Activated T-helper 17 cell treated with anti-CD3 and anti-CD28 coated beads, Interleukin-2, amount 50 U/mL, for 72 hours (primary cell): ENCODE measurements around the gene FAM89B. TPM values are rescaled to one million over a fixed set of nuclear protein-coding genes. Genes with fewer than 3 reads are reported as not detected.

Source experiments
- ATAC-seq: fragments of 150-1000 bp; cut with Tn5 transposase; replicated peaks from 2 replicates; pipeline ENCODE4 v1.10.0; 2021; ENCODE audit warnings: mild to moderate bottlenecking, moderate library complexity
- H3K27ac Mint-ChIP-seq: one replicate; pipeline ENCODE4 v1.8.0; 2022; ENCODE audit warnings: mixed read lengths
- H3K27me3 Mint-ChIP-seq: one replicate; pipeline ENCODE4 v1.8.0; 2022; ENCODE audit warnings: mixed read lengths
- H3K36me3 Mint-ChIP-seq: one replicate; pipeline ENCODE4 v1.8.0; 2022; ENCODE audit warnings: low read depth, mild to moderate bottlenecking, mixed read lengths
- H3K4me1 Mint-ChIP-seq: one replicate; pipeline ENCODE4 v1.8.0; 2022; ENCODE audit warnings: mixed read lengths
- H3K4me3 Mint-ChIP-seq: one replicate; pipeline ENCODE4 v1.8.0; 2022; ENCODE audit warnings: mild to moderate bottlenecking, mixed read lengths
- H3K9me3 Mint-ChIP-seq: one replicate; pipeline ENCODE4 v1.8.0; 2022; ENCODE audit warnings: mixed read lengths
- total RNA-seq, 2 donors: library from RNA; stranded (reverse); gene quantifications; one replicate each; pipeline ENCODE4 v1.2.3, GENCODE V29; 2022

Gene FAM89B
- total RNA-seq, 2 donors from 2014 or later, result 39.0 to 42.2 TPM

DNA sequence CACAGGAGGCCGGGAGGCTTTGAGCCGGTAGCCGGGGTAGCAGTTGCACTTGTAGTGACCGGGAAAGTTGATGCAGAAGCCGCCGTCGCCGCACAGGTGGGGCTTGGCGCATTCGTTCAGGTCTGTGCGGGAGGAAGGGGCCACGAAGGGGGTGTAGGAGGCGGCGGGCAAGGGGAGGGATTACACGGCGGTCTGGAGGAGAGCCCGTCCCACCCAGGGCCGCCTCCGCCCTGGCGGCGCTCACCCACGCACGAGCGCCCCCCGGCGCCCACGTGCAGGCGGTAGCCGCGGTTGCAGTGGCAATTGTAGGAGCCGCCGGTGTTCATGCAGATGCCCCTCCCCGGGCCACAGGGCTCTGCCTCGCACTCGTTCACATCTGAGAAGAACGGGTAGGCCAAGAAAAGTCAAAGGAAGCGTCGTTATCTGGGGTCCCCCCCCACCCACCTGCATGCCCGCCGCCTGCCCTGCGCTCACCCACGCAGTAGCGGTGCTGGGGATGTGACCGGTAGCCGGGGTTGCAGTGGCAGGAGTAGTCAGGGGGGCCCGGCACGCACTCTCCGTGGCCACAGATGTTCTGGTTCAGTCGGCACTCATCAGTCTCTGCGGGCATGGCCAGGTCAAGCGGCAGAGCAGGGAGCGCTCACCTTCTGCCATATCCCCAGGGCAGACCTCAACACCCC is 24.8 kb upstream of the FAM89B start:
- H3K36me3 Mint-ChIP-seq, result peaks cover 84% of the 10 kb centered on the region
- H3K4me1 Mint-ChIP-seq, result peaks cover 42% of the 10 kb centered on the region
- H3K4me3 Mint-ChIP-seq, result peak overlapping the region; percentile 85
- no peak for ATAC-seq
- H3K27me3 Mint-ChIP-seq, result no peaks in the 10 kb centered on the region
- H3K27ac Mint-ChIP-seq, result peak overlapping the region; percentile 31
- H3K9me3 Mint-ChIP-seq, result no peaks in the 10 kb centered on the region

DNA sequence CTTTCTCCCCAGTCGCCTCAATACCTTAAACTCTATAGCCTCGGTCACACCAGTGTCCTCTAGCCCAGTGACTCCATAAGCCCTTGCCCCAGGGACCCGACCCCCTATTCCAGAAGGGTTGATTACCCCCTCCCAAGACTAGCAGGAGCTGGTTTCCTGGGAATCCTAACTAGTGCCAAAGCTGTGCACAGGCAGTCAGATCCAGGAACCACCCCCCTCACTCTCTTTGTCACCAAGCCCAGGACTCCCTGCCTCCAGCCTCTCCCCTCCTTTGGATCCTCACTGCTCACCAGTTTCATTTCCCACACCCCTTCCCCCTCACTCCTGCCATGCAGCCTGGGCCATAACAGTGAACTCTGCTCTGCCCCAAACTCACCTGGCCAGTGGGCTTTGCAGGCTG is 23.9 kb upstream of the FAM89B start:
- Mint-ChIP-seq H3K4me1 (peaks cover 43% of the 10 kb centered on the region), H3K27ac (peak overlapping the region; percentile 31), H3K9me3 (no peaks in the 10 kb centered on the region), H3K27me3 (no peaks in the 10 kb centered on the region), H3K4me3 (peak overlapping the region; percentile 85), H3K36me3 (peaks cover 82% of the 10 kb centered on the region)
- no peak for ATAC-seq

DNA sequence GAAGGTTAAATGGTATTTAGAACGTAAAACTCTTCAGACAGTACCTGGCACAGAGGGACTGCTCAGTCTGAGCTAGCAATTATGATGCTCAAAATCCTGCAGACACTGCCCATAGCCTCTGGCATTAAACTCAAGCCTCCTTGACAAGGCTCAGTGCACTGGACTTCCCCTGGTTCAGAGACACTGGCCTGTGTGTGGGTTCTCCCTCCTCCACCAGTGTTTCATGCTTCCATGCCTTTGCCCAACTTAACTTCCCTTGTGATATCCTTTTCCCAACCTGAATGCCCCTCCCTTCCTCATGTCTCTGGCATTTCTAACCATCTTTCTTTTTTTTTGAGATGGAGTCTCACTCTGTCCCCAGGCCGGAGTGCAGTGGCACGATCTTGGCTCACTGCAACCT is 23.2 kb upstream of the FAM89B start:
- Mint-ChIP-seq H3K36me3 (peaks cover 75% of the 10 kb centered on the region), H3K27ac (no peak overlapping the region), H3K9me3 (no peaks in the 10 kb centered on the region), H3K4me3 (no peak overlapping the region), H3K4me1 (peaks cover 43% of the 10 kb centered on the region), H3K27me3 (no peaks in the 10 kb centered on the region)
- ATAC-seq, result no peak

DNA sequence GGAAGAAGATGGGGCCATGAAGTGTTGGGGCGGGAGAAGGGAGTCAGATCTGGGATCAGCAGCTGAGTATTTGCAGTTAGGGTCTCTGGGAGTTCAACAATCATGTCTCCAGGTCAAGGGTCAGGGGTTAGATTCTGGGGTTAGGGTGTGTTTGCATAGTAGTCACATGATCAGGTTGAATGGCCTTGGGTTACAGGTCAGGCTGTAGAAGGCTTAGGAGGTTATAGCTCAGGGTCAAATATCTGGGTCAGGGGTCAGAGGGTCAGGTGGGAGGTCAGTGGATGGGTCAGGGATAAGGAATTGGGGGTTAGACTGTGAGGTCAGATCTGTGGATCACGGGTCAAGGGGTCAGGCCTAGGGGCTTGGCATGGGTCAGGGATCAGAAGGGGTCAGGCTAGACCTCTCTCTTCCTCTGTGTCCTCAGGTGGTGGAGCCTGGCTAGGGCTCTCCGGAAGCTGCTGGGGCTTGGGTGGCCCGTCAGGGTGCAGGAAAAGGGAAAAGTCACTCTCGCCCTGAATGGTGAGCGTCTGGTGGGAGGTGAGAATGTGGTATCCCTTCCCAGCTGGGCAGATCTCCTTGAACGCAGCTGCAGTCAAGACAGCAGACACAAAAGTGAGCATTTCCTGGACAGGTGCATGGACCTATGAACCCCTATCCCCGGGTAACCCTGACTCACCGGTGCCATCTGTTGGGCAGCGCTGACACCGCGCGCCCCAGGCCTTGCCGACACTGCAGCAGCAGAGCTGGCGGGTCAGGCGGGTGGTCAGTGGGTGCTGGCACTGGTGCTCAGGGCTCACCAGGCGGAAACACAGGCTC is 20.6 kb upstream of the FAM89B start:
- peaks cover 53% of the 10 kb centered on the region for H3K4me1 Mint-ChIP-seq
- H3K36me3 Mint-ChIP-seq, result peaks cover 60% of the 10 kb centered on the region
- H3K4me3 Mint-ChIP-seq, result peak overlapping the region; percentile 42
- no peaks in the 10 kb centered on the region for H3K9me3 Mint-ChIP-seq
- ATAC-seq, result peak; percentile 46
- H3K27ac Mint-ChIP-seq, result peak overlapping the region; percentile 20
- H3K27me3 Mint-ChIP-seq, result no peaks in the 10 kb centered on the region

DNA sequence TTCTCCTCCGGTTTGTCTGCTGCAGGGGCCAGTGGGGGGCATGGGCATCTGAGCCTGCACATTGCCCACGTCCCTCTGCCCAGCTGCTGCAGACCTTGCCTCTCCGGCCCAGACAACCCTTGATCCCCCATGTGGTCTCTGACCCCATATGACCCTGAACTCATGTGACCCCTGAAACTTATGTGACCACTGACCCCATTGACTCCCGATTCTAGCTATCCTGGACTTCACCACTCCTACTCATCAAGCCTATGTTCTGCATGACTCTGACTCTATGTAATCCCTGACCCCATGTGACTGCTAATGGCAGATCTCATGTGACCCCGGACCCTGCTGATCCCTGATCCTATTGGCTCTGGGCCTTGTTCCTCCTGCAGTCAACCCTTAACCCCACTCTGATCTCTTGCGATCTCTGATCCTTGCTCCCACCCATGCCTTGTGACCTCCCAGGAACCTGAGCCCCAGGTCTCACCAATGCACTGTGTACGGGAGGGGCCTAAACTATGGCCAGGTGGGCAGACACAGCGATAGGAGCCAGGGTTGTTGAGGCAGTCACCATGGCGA is 19.9 kb upstream of the FAM89B start:
- peaks cover 53% of the 10 kb centered on the region for H3K4me1 Mint-ChIP-seq
- peaks cover 58% of the 10 kb centered on the region for H3K36me3 Mint-ChIP-seq
- H3K27ac Mint-ChIP-seq, result peak overlapping the region; percentile 20
- ATAC-seq, result no peak
- no peaks in the 10 kb centered on the region for H3K27me3 Mint-ChIP-seq
- H3K9me3 Mint-ChIP-seq, result no peaks in the 10 kb centered on the region
- H3K4me3 Mint-ChIP-seq, result peak overlapping the region; percentile 42

DNA sequence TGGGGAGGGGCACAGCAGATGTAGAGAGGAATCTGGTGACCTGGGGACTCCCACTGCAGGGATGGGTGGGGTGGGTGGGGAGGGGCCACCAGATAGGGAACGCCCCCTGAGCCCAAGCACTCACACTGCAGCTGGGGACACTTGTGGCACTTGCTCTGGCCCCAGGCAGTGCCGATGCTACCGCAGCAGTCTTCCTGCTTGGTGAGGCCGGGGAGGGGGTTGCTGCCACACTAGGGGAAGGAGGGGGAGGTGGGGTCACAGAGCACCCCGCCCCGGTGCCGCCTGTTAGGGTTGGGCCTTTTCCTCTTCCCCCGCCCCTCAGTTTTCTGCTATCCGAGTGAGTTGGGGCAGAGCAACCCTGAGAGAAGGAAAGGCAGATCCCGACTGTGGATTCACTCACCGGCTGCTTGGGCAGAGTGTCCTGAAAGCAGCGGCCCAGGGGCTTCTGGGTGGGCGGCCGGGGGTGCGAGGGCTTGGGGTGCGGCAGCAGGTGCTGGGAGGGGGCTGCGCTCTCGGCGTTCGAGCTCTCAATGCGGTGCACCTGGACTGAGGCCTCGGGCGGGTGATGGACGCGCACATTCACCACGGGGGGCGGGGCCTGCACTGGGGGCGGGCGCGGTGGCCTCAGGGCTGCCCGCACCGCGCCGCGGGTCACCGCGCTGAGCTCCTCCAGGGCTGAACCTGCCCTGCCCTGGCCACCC is 18.9 kb upstream of the FAM89B start:
- no peaks in the 10 kb centered on the region for H3K9me3 Mint-ChIP-seq
- H3K27me3 Mint-ChIP-seq, result no peaks in the 10 kb centered on the region
- H3K27ac Mint-ChIP-seq, result no peak overlapping the region
- peaks cover 46% of the 10 kb centered on the region for H3K4me1 Mint-ChIP-seq
- peak overlapping the region; percentile 30 for H3K4me3 Mint-ChIP-seq
- H3K36me3 Mint-ChIP-seq, result peaks cover 52% of the 10 kb centered on the region
- peak; percentile 32 for ATAC-seq

DNA sequence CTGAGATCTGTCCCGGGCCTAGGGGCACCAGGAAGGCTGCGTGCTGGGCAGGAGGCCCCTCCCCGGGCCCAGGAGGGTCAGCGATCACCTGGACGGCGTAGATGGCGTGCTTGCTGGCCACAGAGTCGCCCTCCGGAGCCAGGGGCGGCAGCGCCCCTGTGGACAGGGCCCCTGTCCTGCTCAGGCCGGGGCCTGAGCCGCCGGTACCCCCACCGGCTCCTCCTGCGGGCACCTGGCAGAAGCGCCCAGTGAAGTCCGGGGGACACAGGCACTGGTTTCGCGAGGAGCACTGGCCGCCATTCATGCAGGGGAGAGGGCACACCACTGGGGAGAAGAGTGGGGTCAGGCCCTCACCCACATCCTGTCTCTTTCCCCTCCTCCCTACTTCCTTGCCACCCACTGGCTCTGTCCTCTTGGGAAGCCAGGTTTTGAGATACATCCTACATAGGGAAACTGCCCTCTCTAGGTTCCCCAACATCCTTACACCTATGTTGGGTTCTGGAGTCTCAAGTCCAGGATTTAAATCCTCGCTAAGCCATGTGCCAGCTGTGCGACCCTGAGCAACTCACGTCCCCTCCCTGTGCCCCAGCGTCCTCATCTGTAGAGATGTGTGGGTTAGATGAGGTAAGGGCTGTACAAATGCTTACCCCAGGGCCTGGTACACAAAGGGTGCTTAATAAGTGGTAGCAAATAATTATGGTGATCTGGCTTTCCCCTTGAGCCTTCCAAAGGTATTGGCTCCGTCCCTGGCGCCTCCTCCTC is 18.1 kb upstream of the FAM89B start:
- H3K36me3 Mint-ChIP-seq, result peaks cover 44% of the 10 kb centered on the region
- H3K4me3 Mint-ChIP-seq, result peak overlapping the region; percentile 82
- no peak for ATAC-seq
- peak overlapping the region; percentile 75 for H3K27ac Mint-ChIP-seq
- H3K9me3 Mint-ChIP-seq, result no peaks in the 10 kb centered on the region
- H3K4me1 Mint-ChIP-seq, result peaks cover 45% of the 10 kb centered on the region
- no peaks in the 10 kb centered on the region for H3K27me3 Mint-ChIP-seq

DNA sequence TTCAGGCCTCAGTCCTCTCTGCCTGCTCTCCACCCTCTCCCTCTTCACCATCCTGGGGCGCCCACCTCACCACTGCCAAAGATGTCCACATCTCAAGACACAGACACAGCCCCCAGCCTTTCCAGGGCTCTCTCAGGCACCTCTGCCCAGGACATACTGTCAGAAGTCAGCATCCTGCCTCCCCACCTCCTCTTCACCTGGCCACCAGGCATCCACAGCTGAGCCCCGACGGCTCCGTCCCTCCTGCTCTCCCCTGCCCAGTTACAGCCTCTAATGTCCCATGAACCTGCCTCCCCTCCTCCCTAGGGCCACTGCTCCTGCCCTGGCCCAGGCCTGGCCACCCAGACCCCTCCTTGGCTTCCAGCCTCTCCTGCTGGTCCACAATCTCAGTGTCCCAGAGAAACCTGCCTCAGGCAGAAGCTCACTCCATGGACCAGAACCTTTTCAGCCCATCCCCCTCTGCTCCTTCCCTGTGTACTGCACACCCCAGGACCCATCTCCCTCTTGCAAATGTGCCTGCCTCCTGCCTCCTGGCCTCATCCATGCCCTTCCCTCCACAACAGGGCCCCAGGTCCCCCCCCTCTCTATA is 17.4 kb upstream of the FAM89B start:
- peaks cover 37% of the 10 kb centered on the region for H3K36me3 Mint-ChIP-seq
- H3K27me3 Mint-ChIP-seq, result no peaks in the 10 kb centered on the region
- peak overlapping the region; percentile 75 for H3K27ac Mint-ChIP-seq
- peak overlapping the region; percentile 82 for H3K4me3 Mint-ChIP-seq
- no peak for ATAC-seq
- H3K9me3 Mint-ChIP-seq, result no peaks in the 10 kb centered on the region
- peaks cover 50% of the 10 kb centered on the region for H3K4me1 Mint-ChIP-seq

DNA sequence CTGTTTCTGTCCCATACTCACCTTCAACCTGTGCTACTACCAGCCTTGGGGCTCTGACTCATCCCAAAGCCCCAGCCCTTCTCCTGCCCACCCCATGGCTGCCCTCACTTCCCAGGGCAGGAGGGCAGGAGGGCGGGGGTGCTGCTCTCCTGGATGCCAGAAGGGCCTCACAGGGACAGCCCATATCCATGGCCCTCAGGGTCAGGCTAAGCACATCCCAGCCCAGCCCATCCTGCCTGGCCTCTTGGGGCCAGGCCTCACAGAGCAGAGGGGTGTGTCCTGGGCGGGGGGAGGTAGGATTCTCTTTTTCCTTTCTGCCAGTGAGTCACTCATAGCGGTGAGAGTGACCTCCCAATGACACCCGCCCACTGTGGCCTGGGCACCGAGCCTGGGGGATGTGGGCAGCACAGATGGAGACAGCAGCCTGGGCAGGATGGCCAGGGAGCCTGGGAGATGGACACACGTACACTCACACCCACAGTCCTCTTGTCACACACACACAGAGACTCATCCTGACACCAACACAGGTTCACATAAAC is 16.6 kb upstream of the FAM89B start:
- Mint-ChIP-seq H3K4me1 (peaks cover 58% of the 10 kb centered on the region), H3K27me3 (no peaks in the 10 kb centered on the region), H3K27ac (peak overlapping the region; percentile 75), H3K4me3 (peak overlapping the region; percentile 82), H3K36me3 (peaks cover 29% of the 10 kb centered on the region), H3K9me3 (no peaks in the 10 kb centered on the region)
- ATAC-seq, result peak; percentile 52

DNA sequence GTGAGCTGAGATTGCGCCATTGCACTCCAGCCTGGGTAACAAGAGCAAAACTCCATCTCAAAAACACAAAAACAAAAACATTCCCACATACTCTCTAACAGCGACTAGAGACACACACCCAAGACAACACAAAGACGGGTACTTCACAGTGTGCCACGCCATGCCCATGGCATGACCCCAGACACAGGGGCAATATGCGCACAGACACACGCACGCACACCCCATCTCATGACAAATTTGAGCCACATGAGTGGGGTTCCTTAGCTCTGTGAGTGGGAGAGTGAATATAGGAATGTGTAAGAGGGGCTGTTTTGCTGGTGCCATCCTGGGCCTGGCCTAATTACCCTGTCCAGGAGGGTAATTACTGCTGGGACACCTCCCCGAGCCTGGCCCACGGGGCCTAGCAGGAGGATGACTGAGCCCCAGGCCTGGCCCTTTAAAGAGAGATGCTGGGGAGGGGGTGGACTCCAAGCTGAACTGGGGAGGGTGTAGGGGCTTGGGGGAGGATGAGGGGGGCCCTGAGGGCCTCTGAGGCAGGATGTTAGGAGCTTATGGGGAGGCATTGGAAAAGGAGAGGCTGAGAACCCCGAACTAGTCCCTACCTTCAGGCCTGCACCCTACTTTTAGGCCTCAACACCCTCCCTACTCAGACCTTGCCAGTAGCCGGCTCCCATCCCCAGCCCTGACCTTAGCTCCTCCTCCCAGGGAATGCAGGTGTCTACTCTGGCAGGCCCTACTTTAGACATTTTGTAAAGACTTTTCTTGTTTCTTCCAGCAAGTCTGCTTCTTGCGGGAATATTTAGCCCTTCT is 15.7 kb upstream of the FAM89B start:
- no peak for ATAC-seq

DNA sequence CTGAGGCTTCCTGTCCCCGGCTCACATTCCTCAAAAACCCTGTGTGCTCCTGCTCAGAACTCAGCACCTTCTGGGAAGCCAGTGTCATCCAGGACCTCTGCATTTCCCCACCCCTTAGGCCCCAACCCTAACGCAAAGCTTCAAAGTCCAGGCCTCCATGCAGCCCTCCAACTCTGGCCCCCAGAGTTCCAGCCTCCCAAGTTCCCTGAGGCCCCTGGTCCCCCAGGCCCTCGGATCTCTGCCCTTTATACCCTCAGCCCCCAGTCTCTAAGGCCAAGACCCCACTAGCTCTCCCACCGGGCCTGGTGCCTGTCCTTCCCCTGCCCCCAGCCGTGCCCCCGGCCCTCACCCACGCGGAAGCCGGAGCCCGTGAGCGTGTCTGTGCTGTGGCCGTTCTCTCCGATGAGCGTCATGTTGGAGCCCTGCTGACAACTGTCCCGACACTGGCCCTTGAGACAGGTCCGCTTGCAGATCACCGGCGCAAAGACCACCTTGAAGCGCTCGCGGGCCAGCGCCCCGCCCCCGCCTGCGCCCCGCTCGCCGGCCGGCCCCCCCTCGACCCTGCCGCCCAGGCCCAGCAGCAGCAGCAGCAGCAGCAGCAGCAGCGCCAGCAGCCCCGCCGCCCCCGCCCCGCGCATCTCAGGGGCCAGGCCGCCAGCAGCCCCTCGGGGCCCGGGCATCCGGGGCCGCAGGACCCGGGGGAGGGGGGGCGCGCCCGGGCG is 14.9 kb upstream of the FAM89B start:
- Mint-ChIP-seq H3K9me3 (no peaks in the 10 kb centered on the region), H3K36me3 (peaks cover 14% of the 10 kb centered on the region), H3K4me3 (peak overlapping the region; percentile 82), H3K4me1 (peaks cover 52% of the 10 kb centered on the region), H3K27me3 (no peaks in the 10 kb centered on the region), H3K27ac (peak overlapping the region; percentile 75)
- peak; percentile 5 for ATAC-seq

More for the DNA sequence above, 15.7 kb upstream of the FAM89B start:
- Mint-ChIP-seq H3K4me1 (peaks cover 55% of the 10 kb centered on the region), H3K4me3 (peak overlapping the region; percentile 82), H3K27ac (peak overlapping the region; percentile 75), H3K27me3 (no peaks in the 10 kb centered on the region), H3K9me3 (no peaks in the 10 kb centered on the region), H3K36me3 (peaks cover 22% of the 10 kb centered on the region)
